ENCODE results near the gene LMO1. TPM values are rescaled to one million over a fixed set of nuclear protein-coding genes. Genes with fewer than 3 reads are reported as not detected.
A peak's percentile ranks its signal among the peaks of the same experiment; 100 is the strongest.

The LMO1 gene
- total and polyA plus RNA-seq, 9 of the 15 experiments (the other 6 are each of a cell fraction or from before 2014, with no cell fraction given), result not detected

- Histone ChIP-seq H4K20me1 (replicated peaks; ENCODE audit: control insufficient read depth, insufficient read depth, low read length) (peaks cover 4% of the 10 kb centered on the region; the same call in 1 of the 2 replicates), H3K4me3 (no peak overlapping the region), H3K9me1 (ENCODE audit: control insufficient read depth, insufficient read depth, low read length) (no peaks in the 10 kb centered on the region), H3K9me3 (replicated peaks; ENCODE audit: control insufficient read depth, insufficient read depth, low read depth, low read length) (no peaks in the 10 kb centered on the region), H3K27ac (ENCODE audit: extremely low read depth, low read depth, low read length) (no peak overlapping the region), H3K4me1 (replicated peaks in 1 of 2; ENCODE audit: control insufficient read depth in 2 of 2, insufficient read depth in 2 of 2, low read length in 2 of 2) (peaks cover 0 to 3% of the 10 kb centered on the region in 2 experiments; a peak in 1 of 5 replicates), H3K27me3 (ENCODE audit: control insufficient read depth in 2 of 2, insufficient read depth in 2 of 2, low read length in 2 of 2) (peaks cover 13 to 57% of the 10 kb centered on the region in 2 experiments), H2AFZ (ENCODE audit: low read depth, low read length) (no peak overlapping the region), H3K4me2 (ENCODE audit: insufficient read depth, low read length) (no peak overlapping the region), H3K36me3 (ENCODE audit: control insufficient read depth, insufficient read depth, low read length) (no peaks in the 10 kb centered on the region), H3K79me2 (ENCODE audit: control insufficient read depth, insufficient read depth, low read length) (no peaks in the 10 kb centered on the region), H3K9ac (ENCODE audit: insufficient read depth in 1 of 2, low read depth in 2 of 2, low read length in 2 of 2) (no peak overlapping the region)
- DNase-seq (ENCODE audit: extremely low read depth in 1 of 4, low spot score in 3 of 4) (peak in 1 of 4 experiments; percentile 18), ATAC-seq (peak; percentile 56), FAIRE-seq (no peak)
- ChIA-PET POLR2A (interaction anchor here (0.7 to 1.2 kb wide), 3 partner anchors 11 to 18 kb away, joined by 3 to 5 read pairs (median 3); no protein-coding TSS in a partner anchor), CTCF (ENCODE audit: low intra/inter-chr PET ratio) (no interaction called here)
- no TSS peak for BruUV-seq (replicated peaks)
- 5% methylated on average over 6 of the region's 6 CpGs for WGBS (ENCODE audit: insufficient coverage, low coverage, missing lambda C conversion rate)
- in situ Hi-C loops (cut with MboI) (no loop called here), intact Hi-C loops (cut with micrococcal nuclease) (no loop called here)
- TF ChIP-seq ZNF592 (IDR thresholded peaks at IDR 0.05) (no peak), KLF6 (CRISPR knock-in tag; IDR thresholded peaks at IDR 0.05; ENCODE audit: borderline replicate concordance) (no peak), IRF2 (CRISPR knock-in tag; IDR thresholded peaks at IDR 0.05) (no peak), ARID4B (CRISPR knock-in tag; IDR thresholded peaks at IDR 0.05) (no peak), STAT6 (CRISPR knock-in tag; IDR thresholded peaks at IDR 0.05) (no peak), ZNF79 (CRISPR knock-in tag; IDR thresholded peaks at IDR 0.05; ENCODE audit: low read depth) (no peak), CREM (IDR thresholded peaks at IDR 0.05; ENCODE audit: low read depth) (no peak), MYBL2 (IDR thresholded peaks at IDR 0.05; ENCODE audit: low read depth) (no peak), MYBL2 (CRISPR knock-in tag; IDR thresholded peaks at IDR 0.05; ENCODE audit: borderline replicate concordance) (no peak)
Measured at GRCh38 chr11:8265681-8266241, 2.1 kb upstream of the LMO1 start.
